PC-9 (cell line): ENCODE results near the gene WDR44. TPM values are rescaled to one million over a fixed set of nuclear protein-coding genes. Genes with fewer than 3 reads are reported as not detected.

ENCODE experiments used
- BruUV-seq: library from RNA; stranded (reverse); fragments of 400-500 nt; replicated peaks from 2 replicates; lab custom pipeline; 2021; lab: Mats Ljungman, UMichigan
- CTCF ChIA-PET: fragments of 300-600 bp; sonication (Branson Sonifier 250); formaldehyde crosslinking; loops from one replicate; lab custom pipeline; 2022; ENCODE audit warnings: antibody characterized with exemption; lab: Charles Lee
- POLR2A ChIA-PET: fragments of 300-600 bp; sonication (Branson Sonifier 250); formaldehyde crosslinking; loops from one replicate; lab custom pipeline; 2022; ENCODE audit warnings: antibody characterized with exemption; ENCODE audit not compliant: unreplicated experiment; lab: Charles Lee
- DNase-seq, 2 experiments: peaks; one replicate each; pipeline versions ENCODE4 v3.0.0 to v3.0.0-alpha.2; 2015 to 2022; ENCODE audit warnings: mixed read lengths in 1 of 2
- H2AFZ ChIP-seq: fragments of 200-600 bp; sonication (generic); 2 replicates; pipeline ENCODE4 v1.8.1; 2017; ENCODE audit warnings: antibody characterized with exemption
- H3F3A ChIP-seq: fragments of 200-600 bp; sonication (generic); 2 replicates; pipeline ENCODE4 v1.8.1; 2017; ENCODE audit warnings: antibody characterized with exemption, mild to moderate bottlenecking, low read depth; ENCODE audit not compliant: insufficient read depth
- H3K27ac ChIP-seq: fragments of 200-600 bp; sonication (generic); 2 replicates; pipeline ENCODE4 v1.6.1; 2016; ENCODE audit warnings: mixed run types
- H3K27me3 ChIP-seq: fragments of 200-600 bp; sonication (generic); 2 replicates; pipeline ENCODE4 v1.6.1; 2016; ENCODE audit warnings: low read depth, mixed run types; ENCODE audit not compliant: insufficient read depth
- H3K36me3 ChIP-seq: fragments of 200-600 bp; sonication (generic); 2 replicates; pipeline ENCODE4 v1.6.1; 2016; ENCODE audit warnings: low read depth, mixed run types
- H3K4me1 ChIP-seq: fragments of 200-600 bp; sonication (generic); replicated peaks from 2 replicates; pipeline ENCODE4 v1.6.1; 2016; ENCODE audit warnings: mixed run types; ENCODE audit not compliant: insufficient read depth
- H3K4me2 ChIP-seq: fragments of 200-600 bp; sonication (generic); 2 replicates; pipeline ENCODE4 v1.6.1; 2017; ENCODE audit warnings: mixed run types
- H3K4me3 ChIP-seq: fragments of 200-600 bp; sonication (generic); 2 replicates; pipeline ENCODE4 v1.6.1; 2016; ENCODE audit warnings: mixed run types
- H3K79me2 ChIP-seq: fragments of 200-600 bp; sonication (generic); 2 replicates; pipeline ENCODE4 v1.6.1; 2017; ENCODE audit warnings: low read depth, mixed run types
- H3K9me2 ChIP-seq: fragments of 200-600 bp; sonication (generic); 2 replicates; pipeline ENCODE4 v1.8.1; 2017; ENCODE audit warnings: mild to moderate bottlenecking; ENCODE audit not compliant: insufficient read depth
- H3K9me3 ChIP-seq: fragments of 200-600 bp; sonication (generic); 2 replicates; pipeline ENCODE4 v1.8.1; 2016; ENCODE audit warnings: low read depth; ENCODE audit not compliant: insufficient read depth
- H4K20me1 ChIP-seq: fragments of 200-600 bp; sonication (generic); 2 replicates; pipeline ENCODE4 v1.8.1; 2017; ENCODE audit not compliant: insufficient read depth
- EZH2 ChIP-seq: fragments of 200-600 bp; sonication (generic); IDR thresholded peaks from 2 replicates; pipeline ENCODE4 v1.8.0; 2017; ENCODE audit warnings: antibody characterized with exemption, low read depth
- intact Hi-C: fragments of 100-400 bp; cut with micrococcal nuclease; formaldehyde crosslinking; loops from one replicate; pipeline ENCODE4 v1.10.0; 2022; ENCODE audit not compliant: unreplicated experiment
- total RNA-seq: library from RNA; stranded (reverse); gene quantifications from 2 replicates; pipeline ENCODE4 v1.2.3, GENCODE V29; 2021
- TF ChIP-seq, protein P1 (sequence below): fragments of 200-600 bp; sonication (generic); conservative IDR thresholded peaks from 2 replicates; pipeline ENCODE4 v1.6.1; 2017; ENCODE audit warnings: mixed run types, antibody characterized with exemption, mild to moderate bottlenecking, moderate library complexity

WDR44 gene
- total RNA-seq, 1 experiment from 2014 or later: 30.9 TPM

DNA sequence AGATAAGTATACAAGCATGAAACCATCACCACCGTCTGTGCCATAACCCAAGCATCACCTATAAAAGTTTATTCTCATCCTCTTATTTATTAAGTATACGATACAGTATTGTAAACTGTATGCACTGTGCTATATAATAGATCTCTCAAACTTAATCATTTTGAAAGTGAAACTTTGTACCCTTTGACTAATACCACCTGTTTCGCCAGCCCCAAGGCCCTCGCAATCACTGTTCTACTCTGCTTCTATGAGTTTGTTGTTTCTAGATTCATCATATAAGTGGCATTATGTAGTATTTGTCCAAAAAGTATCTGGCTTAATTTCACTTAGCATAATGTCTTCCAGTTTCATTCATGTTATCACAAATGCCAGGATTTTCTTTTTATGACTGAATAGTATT is 77.7 kb downstream of the WDR44 start:
- POLR2A ChIA-PET: no interaction called here
- intact Hi-C loops: no loop called here
- no peak for DNase-seq

DNA sequence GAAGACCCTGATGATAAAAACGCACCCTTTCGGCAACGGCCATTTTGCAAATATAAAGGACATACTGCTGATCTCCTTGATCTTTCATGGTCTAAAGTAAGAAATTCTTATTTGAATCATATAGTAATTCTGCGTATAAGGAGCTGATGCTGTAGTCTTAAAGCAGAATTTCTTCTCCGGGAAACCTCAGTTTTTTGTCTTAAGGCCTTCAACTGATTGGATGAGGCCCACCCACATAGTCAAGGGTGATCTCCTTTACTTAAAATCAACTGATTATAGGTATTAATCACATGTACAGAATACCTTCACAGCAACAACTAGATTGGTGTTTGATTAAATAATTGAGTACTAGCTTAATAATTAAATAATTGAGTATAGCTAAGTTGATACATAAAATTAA is 86.9 kb downstream of the WDR44 start:
- no peak overlapping the region for H3K4me2 ChIP-seq
- no peaks in the 10 kb centered on the region for H4K20me1 ChIP-seq
- H3F3A ChIP-seq: no peaks in the 10 kb centered on the region
- H3K9me3 ChIP-seq: no peaks in the 10 kb centered on the region
- H2AFZ ChIP-seq: no peak overlapping the region
- intact Hi-C loops: loop anchor here (5.0 kb wide), 1 partner anchor 35 kb away; no protein-coding TSS in a partner anchor
- ChIA-PET POLR2A (no interaction called here), CTCF (no interaction called here)
- peaks cover 11% of the 10 kb centered on the region for H3K36me3 ChIP-seq
- no peak for DNase-seq
- no peaks in the 10 kb centered on the region for H3K27me3 ChIP-seq
- no peaks in the 10 kb centered on the region for H3K4me1 ChIP-seq
- BruUV-seq: no TSS peak
- H3K4me3 ChIP-seq: no peak overlapping the region
- no peak for TF ChIP-seq EZH2
- TF ChIP-seq, protein P1, sequence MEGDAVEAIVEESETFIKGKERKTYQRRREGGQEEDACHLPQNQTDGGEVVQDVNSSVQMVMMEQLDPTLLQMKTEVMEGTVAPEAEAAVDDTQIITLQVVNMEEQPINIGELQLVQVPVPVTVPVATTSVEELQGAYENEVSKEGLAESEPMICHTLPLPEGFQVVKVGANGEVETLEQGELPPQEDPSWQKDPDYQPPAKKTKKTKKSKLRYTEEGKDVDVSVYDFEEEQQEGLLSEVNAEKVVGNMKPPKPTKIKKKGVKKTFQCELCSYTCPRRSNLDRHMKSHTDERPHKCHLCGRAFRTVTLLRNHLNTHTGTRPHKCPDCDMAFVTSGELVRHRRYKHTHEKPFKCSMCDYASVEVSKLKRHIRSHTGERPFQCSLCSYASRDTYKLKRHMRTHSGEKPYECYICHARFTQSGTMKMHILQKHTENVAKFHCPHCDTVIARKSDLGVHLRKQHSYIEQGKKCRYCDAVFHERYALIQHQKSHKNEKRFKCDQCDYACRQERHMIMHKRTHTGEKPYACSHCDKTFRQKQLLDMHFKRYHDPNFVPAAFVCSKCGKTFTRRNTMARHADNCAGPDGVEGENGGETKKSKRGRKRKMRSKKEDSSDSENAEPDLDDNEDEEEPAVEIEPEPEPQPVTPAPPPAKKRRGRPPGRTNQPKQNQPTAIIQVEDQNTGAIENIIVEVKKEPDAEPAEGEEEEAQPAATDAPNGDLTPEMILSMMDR: no peak
- no peaks in the 10 kb centered on the region for H3K79me2 ChIP-seq
- no peak overlapping the region for H3K27ac ChIP-seq
- no peaks in the 10 kb centered on the region for H3K9me2 ChIP-seq

More for the DNA sequence above, 77.7 kb downstream of the WDR44 start:
- H3K9me3 ChIP-seq: no peaks in the 10 kb centered on the region
- H4K20me1 ChIP-seq: no peaks in the 10 kb centered on the region
- H3K9me2 ChIP-seq: no peaks in the 10 kb centered on the region
- no peak overlapping the region for H2AFZ ChIP-seq
- no peaks in the 10 kb centered on the region for H3F3A ChIP-seq
- no peak overlapping the region for H3K4me2 ChIP-seq
- no peak overlapping the region for H3K4me3 ChIP-seq
- no peaks in the 10 kb centered on the region for H3K79me2 ChIP-seq
- no peak for TF ChIP-seq EZH2
- TF ChIP-seq, protein P1: no peak
- BruUV-seq: no TSS peak
- H3K27me3 ChIP-seq: no peaks in the 10 kb centered on the region
- CTCF ChIA-PET: no interaction called here
- H3K36me3 ChIP-seq: no peaks in the 10 kb centered on the region
- no peak overlapping the region for H3K27ac ChIP-seq
- H3K4me1 ChIP-seq: no peaks in the 10 kb centered on the region

DNA sequence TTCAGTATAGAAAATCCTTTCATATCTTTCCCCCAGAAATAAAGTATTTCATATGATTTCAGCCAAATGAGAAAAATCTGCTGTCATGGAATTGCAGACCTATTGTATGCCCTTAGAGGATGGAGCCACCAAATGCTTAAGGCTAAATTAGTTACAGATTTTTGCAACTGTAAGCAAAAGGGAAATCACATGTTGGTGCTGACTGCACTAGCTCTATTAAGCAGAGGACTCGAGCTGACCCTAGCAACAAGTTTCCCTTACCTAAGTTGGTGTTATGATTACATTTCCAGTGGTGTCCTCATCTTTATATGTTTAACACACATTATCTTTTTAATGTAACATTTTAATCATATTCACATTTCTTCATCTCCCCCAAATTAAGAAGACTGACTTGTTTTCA is 91.4 kb downstream of the WDR44 start:
- Histone ChIP-seq H2AFZ (no peak overlapping the region), H3K27me3 (no peaks in the 10 kb centered on the region), H3K9me3 (no peaks in the 10 kb centered on the region), H3K4me2 (no peak overlapping the region), H3K4me1 (no peaks in the 10 kb centered on the region), H3K9me2 (no peaks in the 10 kb centered on the region), H3K27ac (no peak overlapping the region), H3K79me2 (no peaks in the 10 kb centered on the region), H4K20me1 (no peaks in the 10 kb centered on the region), H3K36me3 (peaks cover 11% of the 10 kb centered on the region), H3F3A (no peaks in the 10 kb centered on the region), H3K4me3 (no peak overlapping the region)
- intact Hi-C loops: no loop called here
- no peak for DNase-seq
- TF ChIP-seq EZH2: no peak
- TF ChIP-seq, protein P1: no peak
- CTCF ChIA-PET: no interaction called here
- POLR2A ChIA-PET: no interaction called here
- BruUV-seq: no TSS peak
